Activated naive CD8-positive, alpha-beta T cell treated with anti-CD3 and anti-CD28 coated beads, Interleukin-2, amount 50 U/mL, for 24 hours (primary cell): ENCODE measurements around the gene ABCA2.
A peak's percentile ranks its signal among the peaks of the same experiment; 100 is the strongest.
"Not testable (repeated sequence)": the region's sequence is repeated elsewhere in the genome, so short reads cannot be mapped to it uniquely, and the experiment has no call there.

Experiments used
- ATAC-seq: fragments of 150-1000 bp; cut with Tn5 transposase; one replicate; pipeline ENCODE4 v1.10.0; 2021
- DNase-seq: peaks from one replicate; pipeline ENCODE4 v3.0.0; 2021
- H3K27ac Mint-ChIP-seq: one replicate; pipeline ENCODE4 v1.8.0; 2021; ENCODE audit warnings: mild to moderate bottlenecking, mixed read lengths
- H3K27me3 Mint-ChIP-seq: one replicate; pipeline ENCODE4 v1.8.0; 2021; ENCODE audit warnings: mixed read lengths
- H3K36me3 Mint-ChIP-seq: one replicate; pipeline ENCODE4 v1.8.0; 2021; ENCODE audit warnings: low read depth, mixed read lengths
- H3K4me1 Mint-ChIP-seq: one replicate; pipeline ENCODE4 v1.8.0; 2021; ENCODE audit warnings: mixed read lengths
- H3K4me3 Mint-ChIP-seq: one replicate; pipeline ENCODE4 v1.8.0; 2021; ENCODE audit warnings: mild to moderate bottlenecking, moderate library complexity, mixed read lengths
- H3K9me3 Mint-ChIP-seq: one replicate; pipeline ENCODE4 v1.8.0; 2021; ENCODE audit warnings: mixed read lengths

ABCA2 gene

DNA sequence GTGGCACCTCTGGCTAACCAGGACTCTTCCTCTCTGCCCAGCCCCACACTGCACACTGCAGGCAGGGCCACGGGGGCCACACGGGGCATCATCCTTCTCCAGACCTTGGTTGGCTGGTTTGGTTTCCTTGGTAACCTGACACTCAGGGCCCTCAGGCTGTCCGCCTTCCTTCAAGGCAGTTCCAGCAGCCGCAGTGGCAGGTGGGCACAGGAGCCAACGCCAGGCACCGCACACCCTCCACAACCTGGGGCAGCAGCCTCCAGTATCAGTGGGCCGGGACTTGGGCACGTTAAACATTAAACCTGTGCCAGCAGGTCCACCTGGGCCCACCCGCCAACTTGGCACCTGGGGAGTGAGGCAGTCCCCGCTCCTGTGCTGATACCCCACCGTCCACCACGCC is 16.0 kb upstream of the ABCA2 start:
- no peak for ATAC-seq
- no peak for DNase-seq
- H3K4me3 Mint-ChIP-seq, result no peak overlapping the region
- peaks cover 36% of the 10 kb centered on the region for H3K27me3 Mint-ChIP-seq
- H3K36me3 Mint-ChIP-seq, result no peaks in the 10 kb centered on the region
- peaks cover 20% of the 10 kb centered on the region for H3K4me1 Mint-ChIP-seq
- H3K9me3 Mint-ChIP-seq, result no peaks in the 10 kb centered on the region
- H3K27ac Mint-ChIP-seq, result no peak overlapping the region

GRCh38 chr9:137042751-137043727 is 15.0 kb upstream of the ABCA2 start:
- no peak for ATAC-seq
- no peaks in the 10 kb centered on the region for H3K9me3 Mint-ChIP-seq

DNA sequence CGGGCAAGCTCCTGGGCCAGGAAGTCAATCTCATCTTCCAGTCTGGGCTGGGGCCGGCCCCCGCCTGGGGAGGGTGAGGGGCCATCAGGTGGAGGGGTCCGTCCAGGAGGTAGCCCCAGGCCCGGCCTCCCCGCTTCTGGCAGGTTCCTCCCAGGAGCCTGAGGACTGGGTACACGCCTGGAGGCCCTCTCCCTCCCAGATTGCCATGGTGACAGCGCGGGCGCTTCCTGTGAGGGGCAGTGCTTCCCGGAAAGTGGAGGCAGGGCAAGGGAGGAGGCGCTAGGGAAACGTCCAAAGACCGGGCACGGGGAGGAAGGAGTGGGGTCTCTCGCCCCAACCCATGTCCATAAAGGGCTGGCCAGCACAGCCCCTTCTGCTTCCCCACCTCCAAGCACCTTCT is 13.1 kb upstream of the ABCA2 start:
- H3K4me1 Mint-ChIP-seq, result peaks cover 16% of the 10 kb centered on the region
- H3K9me3 Mint-ChIP-seq, result no peaks in the 10 kb centered on the region
- peaks cover 19% of the 10 kb centered on the region for H3K27me3 Mint-ChIP-seq
- no peaks in the 10 kb centered on the region for H3K36me3 Mint-ChIP-seq
- H3K27ac Mint-ChIP-seq, result no peak overlapping the region
- H3K4me3 Mint-ChIP-seq, result no peak overlapping the region
- ATAC-seq (no peak), DNase-seq (no peak)

More at GRCh38 chr9:137042751-137043727, 15.0 kb upstream of the ABCA2 start:
- peaks cover 20% of the 10 kb centered on the region for H3K4me1 Mint-ChIP-seq
- no peak overlapping the region for H3K4me3 Mint-ChIP-seq
- H3K27ac Mint-ChIP-seq, result no peak overlapping the region
- no peak for DNase-seq
- peaks cover 34% of the 10 kb centered on the region for H3K27me3 Mint-ChIP-seq
- H3K36me3 Mint-ChIP-seq, result no peaks in the 10 kb centered on the region

DNA sequence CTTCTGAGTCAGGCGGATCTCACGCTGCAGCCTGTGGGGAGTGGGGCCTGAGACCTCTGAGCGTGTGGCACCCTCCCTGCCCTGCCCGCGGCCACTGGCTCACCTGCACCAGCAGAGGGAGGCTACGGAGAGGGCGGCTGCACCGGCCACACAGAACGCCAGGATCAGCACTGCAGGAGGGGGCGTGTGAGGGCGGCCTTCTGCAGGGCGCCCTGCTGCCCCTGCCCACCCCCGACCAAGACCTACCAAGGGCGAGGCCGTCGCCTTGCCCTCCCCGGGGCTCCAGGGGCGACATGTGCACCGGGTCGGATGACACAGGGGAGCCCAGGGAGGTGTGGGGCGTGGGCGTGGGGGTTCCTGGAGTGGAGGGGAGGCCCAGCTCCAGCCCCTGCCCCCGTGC is 12.5 kb upstream of the ABCA2 start:
- no peaks in the 10 kb centered on the region for H3K9me3 Mint-ChIP-seq
- no peak overlapping the region for H3K27ac Mint-ChIP-seq
- H3K4me3 Mint-ChIP-seq, result no peak overlapping the region
- H3K4me1 Mint-ChIP-seq, result peaks cover 16% of the 10 kb centered on the region
- ATAC-seq, result no peak
- H3K36me3 Mint-ChIP-seq, result no peaks in the 10 kb centered on the region
- peaks cover 19% of the 10 kb centered on the region for H3K27me3 Mint-ChIP-seq
- no peak for DNase-seq

DNA sequence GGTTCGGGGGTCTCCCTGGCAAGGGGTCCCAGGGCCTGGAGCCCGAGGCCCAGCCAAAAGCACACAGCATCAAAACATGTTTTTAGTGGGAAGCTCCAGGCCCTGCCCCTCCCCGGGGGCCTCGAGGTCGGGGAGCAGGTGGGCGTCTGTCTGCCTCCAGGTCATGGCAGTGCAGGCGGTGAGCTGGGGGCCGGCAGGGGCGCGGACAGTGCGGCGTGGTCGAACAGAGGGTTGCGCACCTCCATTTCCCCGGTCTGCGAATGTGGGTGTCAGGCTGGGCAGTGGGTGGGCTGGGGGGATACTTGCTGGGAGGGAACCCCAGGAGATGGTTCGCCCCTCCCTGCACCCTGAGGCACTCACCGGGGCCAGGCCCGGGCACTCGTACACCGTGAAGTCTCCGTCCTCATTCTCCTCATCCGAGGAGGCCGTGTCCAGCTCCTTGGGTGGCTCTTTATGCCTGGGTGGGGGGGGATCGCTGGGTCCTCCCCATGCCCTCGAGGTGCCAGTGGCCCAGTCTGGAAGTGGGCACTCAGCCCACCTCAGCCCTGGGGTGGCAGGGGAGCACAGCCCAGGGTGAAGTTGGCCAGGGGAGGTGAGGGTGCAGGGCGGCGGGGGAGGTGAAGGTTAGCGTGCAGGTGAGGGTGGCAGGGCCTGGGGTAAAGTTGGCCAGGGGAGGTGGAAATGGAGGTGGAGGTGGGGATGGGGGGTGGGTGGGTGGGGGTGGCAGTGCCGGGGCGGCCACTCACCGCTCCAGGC is 11.8 kb upstream of the ABCA2 start:
- no peak for DNase-seq
- Mint-ChIP-seq H3K36me3 (no peaks in the 10 kb centered on the region), H3K4me3 (no peak overlapping the region), H3K9me3 (no peaks in the 10 kb centered on the region), H3K27ac (no peak overlapping the region), H3K4me1 (peaks cover 17% of the 10 kb centered on the region), H3K27me3 (peaks cover 14% of the 10 kb centered on the region)
- ATAC-seq, result no peak

- DNase-seq (no peak), ATAC-seq (no peak)
- Mint-ChIP-seq H3K4me1 (peaks cover 13% of the 10 kb centered on the region), H3K36me3 (no peaks in the 10 kb centered on the region), H3K27ac (no peak overlapping the region), H3K4me3 (no peak overlapping the region), H3K9me3 (no peaks in the 10 kb centered on the region), H3K27me3 (peaks cover 7% of the 10 kb centered on the region)
Measured at GRCh38 chr9:137038916-137039315, 10.9 kb upstream of the ABCA2 start.

GRCh38 chr9:137037483-137037882 is 9.4 kb upstream of the ABCA2 start:
- H3K36me3 Mint-ChIP-seq, result no peaks in the 10 kb centered on the region
- DNase-seq, result no peak

GRCh38 chr9:137037035-137037434 is 9.0 kb upstream of the ABCA2 start:
- DNase-seq (no peak), ATAC-seq (no peak)
- peaks cover 22% of the 10 kb centered on the region for H3K4me1 Mint-ChIP-seq
- H3K9me3 Mint-ChIP-seq, result no peaks in the 10 kb centered on the region
- peaks cover 2% of the 10 kb centered on the region for H3K27me3 Mint-ChIP-seq
- no peak overlapping the region for H3K4me3 Mint-ChIP-seq
- no peak overlapping the region for H3K27ac Mint-ChIP-seq
- no peaks in the 10 kb centered on the region for H3K36me3 Mint-ChIP-seq

More at GRCh38 chr9:137037483-137037882, 9.4 kb upstream of the ABCA2 start:
- H3K9me3 Mint-ChIP-seq, result no peaks in the 10 kb centered on the region
- peaks cover 20% of the 10 kb centered on the region for H3K4me1 Mint-ChIP-seq
- peaks cover 2% of the 10 kb centered on the region for H3K27me3 Mint-ChIP-seq
- H3K27ac Mint-ChIP-seq, result no peak overlapping the region
- H3K4me3 Mint-ChIP-seq, result no peak overlapping the region
- no peak for ATAC-seq

DNA sequence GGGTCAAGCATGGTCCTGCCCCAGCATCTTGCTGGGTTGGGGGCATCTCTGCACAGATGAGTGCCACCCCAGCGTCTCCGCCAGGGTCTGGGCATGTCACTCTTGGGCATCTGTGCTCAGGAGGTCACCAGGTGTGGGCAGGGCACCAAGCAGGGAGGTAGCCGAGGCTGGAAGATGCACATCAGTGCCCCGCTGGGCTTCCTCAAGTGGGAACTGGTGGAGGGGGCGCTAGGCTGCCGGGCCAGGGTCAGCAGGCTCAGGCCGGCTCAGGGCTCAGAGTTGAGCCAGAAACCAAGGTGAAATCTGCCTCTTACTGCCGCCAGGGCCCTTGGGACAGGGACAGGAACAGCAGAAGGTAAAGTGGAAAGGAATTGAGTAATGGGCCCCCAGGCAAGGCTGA is 7.9 kb upstream of the ABCA2 start:
- Mint-ChIP-seq H3K4me1 (peaks cover 25% of the 10 kb centered on the region), H3K36me3 (no peaks in the 10 kb centered on the region), H3K27ac (no peak overlapping the region), H3K9me3 (no peaks in the 10 kb centered on the region), H3K4me3 (no peak overlapping the region), H3K27me3 (no peaks in the 10 kb centered on the region)
- DNase-seq (no peak), ATAC-seq (no peak)

DNA sequence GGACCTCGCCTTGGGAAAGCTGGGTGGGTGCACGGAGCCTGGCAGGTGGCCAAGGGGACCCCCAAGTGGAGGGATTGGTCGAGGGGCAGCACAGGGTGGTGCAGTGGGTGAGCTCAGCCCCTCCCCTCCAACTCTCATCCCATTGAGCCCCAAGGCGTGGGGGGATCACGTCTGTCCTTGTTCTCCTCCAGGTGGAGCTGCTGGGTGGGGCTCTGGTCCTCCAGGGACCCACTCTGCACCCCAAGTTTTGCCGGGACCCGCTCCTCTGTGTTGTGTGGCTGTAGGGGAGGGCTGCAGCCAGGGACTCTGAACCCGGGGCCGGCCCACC is 7.4 kb upstream of the ABCA2 start:
- Mint-ChIP-seq H3K36me3 (no peaks in the 10 kb centered on the region), H3K4me3 (no peak overlapping the region), H3K9me3 (no peaks in the 10 kb centered on the region), H3K4me1 (peaks cover 30% of the 10 kb centered on the region), H3K27me3 (no peaks in the 10 kb centered on the region), H3K27ac (no peak overlapping the region)
- no peak for ATAC-seq
- no peak for DNase-seq

DNA sequence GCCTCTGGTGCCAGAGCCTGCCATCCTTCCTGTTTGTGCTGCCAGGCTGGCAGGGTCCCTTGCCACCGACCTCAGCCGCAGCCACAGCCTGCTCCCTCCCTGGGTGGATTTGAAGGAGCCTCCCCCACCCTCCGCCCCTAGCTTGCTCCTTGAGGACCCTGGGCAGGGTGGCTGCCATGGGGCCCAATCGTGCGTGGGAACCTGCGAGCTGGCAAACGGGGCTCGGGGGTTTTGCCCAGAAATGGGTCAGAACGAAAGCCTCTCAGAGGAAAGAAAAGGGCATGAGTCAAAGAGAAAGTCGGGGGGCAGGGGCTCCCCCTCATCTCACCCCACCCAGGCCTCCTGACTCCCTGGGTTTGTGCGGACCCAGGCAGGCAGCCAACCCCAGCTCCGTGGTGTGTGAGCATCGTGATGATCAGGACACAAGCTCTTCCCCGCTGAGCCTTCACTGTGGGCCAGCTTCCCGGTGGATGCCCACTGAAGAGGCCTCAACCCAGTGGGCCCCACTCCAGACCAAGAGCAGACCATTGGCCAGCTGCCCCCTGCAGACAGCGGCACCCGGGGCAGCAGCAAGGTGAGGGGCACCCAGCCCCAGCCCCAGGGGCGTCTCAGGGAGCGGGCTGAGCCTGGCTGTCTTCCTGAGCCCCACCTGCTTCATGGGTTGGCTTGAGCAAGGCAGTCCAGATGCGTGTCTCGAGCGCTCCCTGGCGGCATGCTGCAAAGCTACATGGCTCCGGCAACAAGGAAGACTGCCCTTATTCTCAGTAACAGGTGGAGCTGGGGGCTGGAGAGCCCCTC is 6.9 kb upstream of the ABCA2 start:
- ATAC-seq (peak; percentile 83), DNase-seq (peak; percentile 91)
- no peaks in the 10 kb centered on the region for H3K9me3 Mint-ChIP-seq
- no peaks in the 10 kb centered on the region for H3K27me3 Mint-ChIP-seq
- H3K36me3 Mint-ChIP-seq, result no peaks in the 10 kb centered on the region
- H3K4me1 Mint-ChIP-seq, result peaks cover 36% of the 10 kb centered on the region
- H3K27ac Mint-ChIP-seq, result peak overlapping the region; percentile 65
- H3K4me3 Mint-ChIP-seq, result peak overlapping the region; percentile 59

DNA sequence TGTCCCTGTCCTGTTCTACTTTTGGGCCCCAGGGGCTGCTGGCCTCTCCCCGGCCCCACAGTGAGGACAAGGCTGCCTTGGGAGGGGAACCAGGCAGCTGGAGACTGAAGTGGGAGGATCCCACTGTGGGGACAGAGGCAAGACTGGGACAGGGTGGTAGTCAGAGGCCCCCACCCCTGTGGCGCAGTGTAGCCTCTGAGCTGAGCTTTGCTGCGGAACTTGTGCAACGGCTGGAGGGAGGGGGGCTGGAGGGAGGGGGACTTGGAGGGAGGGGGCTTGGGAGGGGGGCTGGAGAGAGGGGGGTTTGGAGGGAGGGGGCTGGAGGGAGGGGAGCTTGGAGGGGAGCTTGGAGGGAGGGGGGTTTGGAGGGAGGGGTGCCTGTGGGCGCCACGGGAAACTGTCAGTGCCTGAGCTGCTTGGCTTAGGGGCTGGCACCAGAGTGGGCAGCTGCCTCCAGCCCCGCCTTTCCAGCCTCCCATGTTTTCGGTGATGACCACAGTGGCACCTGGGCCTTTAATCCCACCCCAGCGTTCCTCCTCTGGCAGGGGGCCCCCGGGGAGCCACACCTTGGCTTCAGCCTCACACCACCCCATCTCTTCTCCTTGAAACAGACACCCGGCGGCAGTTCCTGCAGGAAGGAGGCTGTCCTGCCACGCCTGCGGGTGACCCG is 6.1 kb upstream of the ABCA2 start:
- H3K4me1 Mint-ChIP-seq, result peaks cover 42% of the 10 kb centered on the region

GRCh38 chr9:137033481-137033880 is 5.4 kb upstream of the ABCA2 start:
- ATAC-seq, H3K36me3 Mint-ChIP-seq, H3K9me3 Mint-ChIP-seq, DNase-seq, H3K27me3 Mint-ChIP-seq, H3K27ac Mint-ChIP-seq, H3K4me3 Mint-ChIP-seq: not testable (repeated sequence)
- H3K4me1 Mint-ChIP-seq, result peaks cover 48% of the 10 kb centered on the region

More for the DNA sequence above, 6.1 kb upstream of the ABCA2 start:
- Mint-ChIP-seq H3K36me3 (no peaks in the 10 kb centered on the region), H3K9me3 (no peaks in the 10 kb centered on the region), H3K27me3 (peaks cover 1% of the 10 kb centered on the region), H3K4me3 (peak overlapping the region; percentile 59), H3K27ac (peak overlapping the region; percentile 65)
- peak; percentile 5 for ATAC-seq
- no peak for DNase-seq

DNA sequence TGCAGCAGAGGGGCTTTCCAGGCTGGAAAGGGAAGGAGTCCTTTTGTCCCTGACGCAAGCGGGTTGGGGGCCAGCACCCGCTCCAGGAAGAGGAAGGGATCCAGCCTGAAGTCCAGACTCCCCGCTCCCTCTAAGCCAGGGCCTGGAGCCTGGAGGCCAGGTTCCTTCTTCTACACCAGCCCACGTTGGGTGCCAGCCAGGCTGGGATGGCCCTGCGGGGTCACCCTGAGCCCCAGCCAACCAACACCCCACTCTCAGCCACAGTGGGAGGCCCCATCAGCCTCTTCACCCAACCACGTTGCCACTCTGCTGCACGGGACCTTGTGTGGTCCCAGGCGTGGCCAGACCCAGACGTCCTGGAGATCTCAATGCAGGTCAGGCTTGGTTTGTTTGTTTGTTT is 4.8 kb upstream of the ABCA2 start:
- H3K36me3 Mint-ChIP-seq, result no peaks in the 10 kb centered on the region
- H3K27me3 Mint-ChIP-seq, result peaks cover 1% of the 10 kb centered on the region
- no peak for DNase-seq
- peak overlapping the region; percentile 26 for H3K27ac Mint-ChIP-seq
- H3K9me3 Mint-ChIP-seq, result no peaks in the 10 kb centered on the region
- peaks cover 48% of the 10 kb centered on the region for H3K4me1 Mint-ChIP-seq
- ATAC-seq, result no peak
- peak overlapping the region; percentile 34 for H3K4me3 Mint-ChIP-seq
